ENCODE measurements around the gene GFOD1.

- TF ChIP-seq POLR2A (IDR thresholded peaks at IDR 0.05), result no peak
- TF ChIP-seq, protein P1, sequence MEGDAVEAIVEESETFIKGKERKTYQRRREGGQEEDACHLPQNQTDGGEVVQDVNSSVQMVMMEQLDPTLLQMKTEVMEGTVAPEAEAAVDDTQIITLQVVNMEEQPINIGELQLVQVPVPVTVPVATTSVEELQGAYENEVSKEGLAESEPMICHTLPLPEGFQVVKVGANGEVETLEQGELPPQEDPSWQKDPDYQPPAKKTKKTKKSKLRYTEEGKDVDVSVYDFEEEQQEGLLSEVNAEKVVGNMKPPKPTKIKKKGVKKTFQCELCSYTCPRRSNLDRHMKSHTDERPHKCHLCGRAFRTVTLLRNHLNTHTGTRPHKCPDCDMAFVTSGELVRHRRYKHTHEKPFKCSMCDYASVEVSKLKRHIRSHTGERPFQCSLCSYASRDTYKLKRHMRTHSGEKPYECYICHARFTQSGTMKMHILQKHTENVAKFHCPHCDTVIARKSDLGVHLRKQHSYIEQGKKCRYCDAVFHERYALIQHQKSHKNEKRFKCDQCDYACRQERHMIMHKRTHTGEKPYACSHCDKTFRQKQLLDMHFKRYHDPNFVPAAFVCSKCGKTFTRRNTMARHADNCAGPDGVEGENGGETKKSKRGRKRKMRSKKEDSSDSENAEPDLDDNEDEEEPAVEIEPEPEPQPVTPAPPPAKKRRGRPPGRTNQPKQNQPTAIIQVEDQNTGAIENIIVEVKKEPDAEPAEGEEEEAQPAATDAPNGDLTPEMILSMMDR (IDR thresholded peaks at IDR 0.05), result no peak
Observed at GRCh38 chr6:13511913-13512717, 24.7 kb upstream of the GFOD1 start.

Measured in sigmoid colon (tissue), 3 donors.